SU-DHL-6 (cell line): ENCODE results near the gene BAHCC1.

Experiments
- H2AFZ ChIP-seq: fragments of 200-600 bp; sonication (generic); 2 replicates; pipeline ENCODE4 v1.6.1; 2014; ENCODE audit warnings: low read depth, mild to moderate bottlenecking, moderate library complexity, mixed read lengths, antibody characterized with exemption, low read length; ENCODE audit not compliant: severe bottlenecking
- H3F3A ChIP-seq: fragments of 200-600 bp; shearing (Covaris generic); 2 replicates; pipeline ENCODE4 v1.6.0; 2016; ENCODE audit warnings: antibody characterized with exemption, mild to moderate bottlenecking; ENCODE audit not compliant: insufficient read depth
- H3K27ac ChIP-seq: fragments of 200-600 bp; sonication (generic); 2 replicates; pipeline ENCODE4 v1.5.1; 2016; ENCODE audit warnings: low read depth, mild to moderate bottlenecking, low read length, moderate library complexity, mixed read lengths
- H3K27me3 ChIP-seq: fragments of 200-600 bp; sonication (generic), shearing (Covaris generic); 2 replicates; pipeline ENCODE4 v1.6.0; 2014; ENCODE audit warnings: mild to moderate bottlenecking, low read length
- H3K36me3 ChIP-seq: fragments of 200-600 bp; sonication (generic); 2 replicates; pipeline ENCODE4 v1.6.1; 2014; ENCODE audit warnings: mild to moderate bottlenecking, low read length, mixed read lengths
- H3K4me2 ChIP-seq: fragments of 300-600, 200-600 bp; shearing (Covaris generic), sonication (generic); 2 replicates; pipeline ENCODE4 v1.6.0; 2014; ENCODE audit warnings: low read length, low read depth, mild to moderate bottlenecking; ENCODE audit not compliant: poor library complexity, severe bottlenecking
- H3K4me3 ChIP-seq: fragments of 200-600 bp; sonication (generic); 2 replicates; pipeline ENCODE4 v1.5.1; 2014; ENCODE audit warnings: antibody characterized with exemption, low read length, mild to moderate bottlenecking, mixed read lengths; ENCODE audit not compliant: insufficient read depth, poor library complexity, severe bottlenecking
- H3K79me2 ChIP-seq: fragments of 200-600 bp; sonication (generic); 2 replicates; pipeline ENCODE4 v1.6.1; 2014; ENCODE audit warnings: mild to moderate bottlenecking, low read length, moderate library complexity; ENCODE audit not compliant: insufficient read depth
- H3K9ac ChIP-seq: fragments of 200-600 bp; sonication (generic); 2 replicates; pipeline ENCODE4 v1.7.0; 2014; ENCODE audit warnings: mild to moderate bottlenecking, low read length
- H3K9me2 ChIP-seq: fragments of 200-600 bp; sonication (generic); replicated peaks from 2 replicates; pipeline ENCODE4 v1.6.1; 2014; ENCODE audit warnings: low read length; ENCODE audit not compliant: insufficient read depth
- H3K9me3 ChIP-seq: fragments of 200-600 bp; sonication (generic); 2 replicates; pipeline ENCODE4 v1.6.1; 2014; ENCODE audit warnings: low read length, mixed read lengths; ENCODE audit not compliant: insufficient read depth
- H4K20me1 ChIP-seq: fragments of 200-600 bp; sonication (generic); 2 replicates; pipeline ENCODE4 v1.6.1; 2014; ENCODE audit warnings: low read depth, mild to moderate bottlenecking, antibody characterized with exemption, low read length, moderate library complexity, mixed read lengths
- CTCF ChIP-seq: fragments of 200-600 bp; sonication (generic); IDR thresholded peaks from one replicate; pipeline ENCODE4 v1.5.1; 2017; ENCODE audit warnings: antibody characterized with exemption, mild to moderate bottlenecking, low read length, moderate library complexity; ENCODE audit not compliant: insufficient read depth, poor library complexity, severe bottlenecking
- EZH2phosphoT487 ChIP-seq: fragments of 200-600 bp; sonication (generic), shearing (Covaris generic); conservative IDR thresholded peaks from 2 replicates; pipeline ENCODE4 v1.6.1; 2018; ENCODE audit warnings: mild to moderate bottlenecking, antibody characterized with exemption, low read length, moderate library complexity, mixed read lengths

Gene BAHCC1

DNA sequence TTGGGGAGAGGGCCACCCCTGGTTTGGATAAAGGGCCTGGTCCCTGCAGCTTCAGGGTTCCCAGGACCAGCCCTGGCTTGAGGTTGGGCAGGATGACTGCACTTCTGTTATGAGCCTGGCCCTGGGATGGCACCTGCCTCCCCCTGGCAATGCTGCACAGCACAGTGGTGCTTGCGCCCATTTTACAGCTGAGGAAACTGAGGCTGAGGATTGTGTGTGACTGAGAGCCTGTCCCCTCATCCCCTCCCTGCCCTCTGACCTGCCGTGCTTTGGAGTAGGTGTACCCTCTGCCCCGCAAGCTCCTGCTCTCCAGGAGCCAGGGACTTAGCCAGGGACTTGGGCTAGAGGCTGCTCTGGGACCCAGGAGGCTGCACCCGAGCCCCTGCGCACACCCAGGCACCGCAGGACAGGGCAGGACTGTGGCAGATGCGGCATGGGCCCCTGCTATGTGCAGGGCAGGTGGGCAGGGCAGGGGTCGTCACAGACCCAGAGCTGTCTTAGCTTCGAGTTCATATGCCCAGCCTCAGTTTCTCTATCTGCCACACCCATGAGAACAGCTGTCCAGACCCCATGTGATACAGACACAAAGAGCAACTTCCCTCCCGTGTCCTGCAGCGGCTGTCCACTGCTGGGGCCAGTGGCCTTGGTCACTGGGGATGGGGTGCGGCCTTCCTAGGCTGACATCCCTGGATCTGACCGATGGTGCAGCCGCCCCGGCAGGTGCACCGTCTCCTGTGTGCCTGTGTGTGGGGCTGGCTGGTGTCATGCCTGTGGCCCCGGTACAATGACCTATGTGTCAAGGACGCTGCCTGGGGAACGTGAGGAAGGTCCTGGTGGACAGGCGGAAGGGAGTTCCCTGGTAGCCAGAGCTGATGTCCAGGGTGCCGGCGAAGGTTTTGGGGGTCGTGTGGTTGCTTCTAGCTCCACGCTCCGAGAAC, 36.6 kb downstream of the BAHCC1 start:
- Histone ChIP-seq H3K9ac (no peak overlapping the region), H3K9me2 (no peaks in the 10 kb centered on the region), H2AFZ (no peak overlapping the region), H3K4me2 (no peak overlapping the region), H3K27ac (no peak overlapping the region), H3K36me3 (no peaks in the 10 kb centered on the region), H4K20me1 (no peaks in the 10 kb centered on the region), H3K4me3 (no peak overlapping the region), H3K79me2 (no peaks in the 10 kb centered on the region), H3K9me3 (no peaks in the 10 kb centered on the region), H3K27me3 (no peaks in the 10 kb centered on the region), H3F3A (no peaks in the 10 kb centered on the region)
- no peak for TF ChIP-seq CTCF
- no peak for TF ChIP-seq EZH2phosphoT487

DNA sequence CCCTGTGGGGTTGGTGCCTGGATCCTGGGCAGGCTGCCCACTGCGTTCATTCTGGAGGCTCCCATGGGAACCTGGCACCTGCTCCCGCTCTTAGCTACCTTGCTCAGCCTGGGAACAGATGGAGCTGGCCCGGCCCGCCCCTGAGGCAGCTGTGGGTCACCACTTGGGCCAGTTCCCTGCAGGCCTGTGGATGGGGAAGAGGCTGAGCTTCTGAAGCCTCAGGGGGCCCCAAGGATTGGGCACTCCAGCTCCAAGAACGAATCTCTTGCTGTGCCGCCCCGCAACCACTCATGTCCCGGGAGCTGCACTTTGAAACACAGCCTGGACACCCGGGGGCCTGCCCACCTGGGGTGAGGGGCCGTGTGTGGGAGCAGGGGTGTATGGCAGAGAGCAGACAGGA, 37.7 kb downstream of the BAHCC1 start:
- no peak overlapping the region for H3K27ac ChIP-seq

DNA sequence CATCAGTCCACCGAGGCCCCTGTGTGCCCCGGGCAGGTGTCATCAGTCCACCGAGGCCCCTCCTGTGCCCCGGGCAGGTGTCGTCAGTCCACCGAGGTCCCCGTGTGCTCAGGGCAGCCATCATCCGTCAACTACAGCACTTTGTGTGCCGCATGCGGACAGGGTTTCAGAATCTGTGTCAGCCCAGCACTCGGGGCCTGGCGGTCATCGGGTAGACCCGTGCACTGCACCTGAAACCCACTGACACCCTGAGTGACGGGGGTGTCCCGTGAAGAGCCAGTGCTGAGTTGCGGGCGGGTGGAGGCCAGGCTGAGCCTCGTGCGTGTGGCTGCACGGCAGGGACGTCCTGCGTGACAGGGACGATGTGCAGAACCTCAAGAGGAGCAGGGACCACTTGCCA, 38.4 kb downstream of the BAHCC1 start:
- Histone ChIP-seq H3K27me3 (no peaks in the 10 kb centered on the region), H2AFZ (no peak overlapping the region), H3K4me3 (no peak overlapping the region), H3K79me2 (no peaks in the 10 kb centered on the region), H3K9ac (no peak overlapping the region), H3F3A (no peaks in the 10 kb centered on the region), H3K27ac (no peak overlapping the region), H3K4me2 (no peak overlapping the region), H4K20me1 (no peaks in the 10 kb centered on the region), H3K9me2 (no peaks in the 10 kb centered on the region), H3K36me3 (no peaks in the 10 kb centered on the region), H3K9me3 (no peaks in the 10 kb centered on the region)
- no peak for TF ChIP-seq CTCF
- TF ChIP-seq EZH2phosphoT487, result no peak

More for the DNA sequence above, 37.7 kb downstream of the BAHCC1 start:
- Histone ChIP-seq H4K20me1 (no peaks in the 10 kb centered on the region), H3K9me2 (no peaks in the 10 kb centered on the region), H3K9me3 (no peaks in the 10 kb centered on the region), H3K79me2 (no peaks in the 10 kb centered on the region), H3K9ac (no peak overlapping the region), H3K27me3 (no peaks in the 10 kb centered on the region), H3K4me2 (no peak overlapping the region), H3K4me3 (no peak overlapping the region), H2AFZ (no peak overlapping the region), H3K36me3 (no peaks in the 10 kb centered on the region), H3F3A (no peaks in the 10 kb centered on the region)
- TF ChIP-seq EZH2phosphoT487, result no peak
- no peak for TF ChIP-seq CTCF
